Urothelium cell line (cell line): Measurements from ENCODE around the gene AAGAB.
"Not testable (repeated sequence)": the region's sequence is repeated elsewhere in the genome, so short reads cannot be mapped to it uniquely, and the experiment has no call there.

ENCODE experiments used
- DNase-seq: peaks from one replicate; pipeline ENCODE4 v3.0.0; 2011; ENCODE audit warnings: low spot score, mixed read lengths
- FAIRE-seq: peaks from 2 replicates; lab custom pipeline; 2011; peaks lifted over from hg19 to GRCh38; lab: Jason Lieb, UNC

AAGAB gene

GRCh38 chr15:67254238-67255175 is at the start of gene AAGAB, which contains the start of gene IQCH:
TSS of gene AAGAB (minus strand) at chr15:67254661. CDS start at chr15:67254631, 30 bp downstream.
TSS of gene IQCH (plus strand) at chr15:67254786. CDS start at chr15:67254897, 111 bp downstream.
- DNase-seq (peak; percentile 100), FAIRE-seq (peak; percentile 98)

- FAIRE-seq (peak; percentile 27), DNase-seq (peak; percentile 39)
Measured at GRCh38 chr15:67303490-67304363, 49.3 kb upstream of the AAGAB start.

- FAIRE-seq (no peak), DNase-seq (no peak)
Measured at GRCh38 chr15:67300266-67301025, 46.0 kb upstream of the AAGAB start.

GRCh38 chr15:67296684-67297083 is 42.2 kb upstream of the AAGAB start:
- no peak for FAIRE-seq
- no peak for DNase-seq

GRCh38 chr15:67296188-67296587 is 41.7 kb upstream of the AAGAB start:
- no peak for DNase-seq

GRCh38 chr15:67290319-67290718 is 35.9 kb upstream of the AAGAB start:
- DNase-seq (no peak), FAIRE-seq (no peak)

More at GRCh38 chr15:67296188-67296587, 41.7 kb upstream of the AAGAB start:
- FAIRE-seq: peak; percentile 52

- not testable (repeated sequence) for FAIRE-seq, DNase-seq
Measured at GRCh38 chr15:67286400-67286799, 31.9 kb upstream of the AAGAB start.

GRCh38 chr15:67285625-67286024 is 31.2 kb upstream of the AAGAB start:
- FAIRE-seq, DNase-seq: not testable (repeated sequence)

GRCh38 chr15:67281714-67282113 is 27.3 kb upstream of the AAGAB start:
- DNase-seq: no peak
- FAIRE-seq: no peak

- DNase-seq (no peak), FAIRE-seq (no peak)
Measured at GRCh38 chr15:67280217-67280616, 25.8 kb upstream of the AAGAB start.

GRCh38 chr15:67276666-67277065 is 22.2 kb upstream of the AAGAB start:
- no peak for FAIRE-seq

GRCh38 chr15:67274236-67274635 is 19.8 kb upstream of the AAGAB start:
- DNase-seq (no peak), FAIRE-seq (no peak)

More at GRCh38 chr15:67276666-67277065, 22.2 kb upstream of the AAGAB start:
- DNase-seq: no peak

- no peak for DNase-seq
- FAIRE-seq: peak; percentile 84
Measured at GRCh38 chr15:67267951-67268941, 13.8 kb upstream of the AAGAB start.

GRCh38 chr15:67267440-67267839 is 13.0 kb upstream of the AAGAB start:
- DNase-seq (no peak), FAIRE-seq (no peak)

GRCh38 chr15:67266870-67267269 is 12.4 kb upstream of the AAGAB start:
- FAIRE-seq: no peak

GRCh38 chr15:67259806-67260205 is 5.3 kb upstream of the AAGAB start:
- FAIRE-seq (no peak), DNase-seq (no peak)

More at GRCh38 chr15:67266870-67267269, 12.4 kb upstream of the AAGAB start:
- no peak for DNase-seq

- no peak for FAIRE-seq
- no peak for DNase-seq
Measured at GRCh38 chr15:67259379-67259778, 4.9 kb upstream of the AAGAB start.

- DNase-seq, FAIRE-seq: not testable (repeated sequence)
Measured at GRCh38 chr15:67258412-67258811, 4.0 kb upstream of the AAGAB start.

- FAIRE-seq (no peak), DNase-seq (no peak)
Measured at GRCh38 chr15:67256051-67256450, 1.6 kb upstream of the AAGAB start.
